IMR-90 (cell line): ENCODE results near the gene IMPDH1. TPM values are rescaled to one million over a fixed set of nuclear protein-coding genes. Genes with fewer than 3 reads are reported as not detected.

Source experiments
- ATAC-seq: fragments of 200-7000 bp; cut with Tn5 transposase; 2 replicates; pipeline ENCODE4 v1.9.1; 2020; ENCODE audit warnings: low read depth, mild to moderate bottlenecking, moderate library complexity
- BruUV-seq: library from RNA; stranded (reverse); fragments of 400-500 nt; replicated peaks from 2 replicates; lab custom pipeline; 2021; lab: Mats Ljungman, UMichigan
- CTCF ChIA-PET: fragments of 300-600 bp; formaldehyde crosslinking; extraction: SDS; loops from one replicate; lab custom pipeline; 2021; ENCODE audit warnings: antibody characterized with exemption; lab: Yijun Ruan, JAX
- POLR2A ChIA-PET: fragments of 300-600 bp; sonication (Branson Sonifier 250); formaldehyde crosslinking; loops from one replicate; lab custom pipeline; 2022; ENCODE audit warnings: antibody characterized with exemption; ENCODE audit not compliant: unreplicated experiment; lab: Charles Lee
- DNase-seq: peaks from one replicate; pipeline ENCODE4 v3.0.0; 2013
- H2AFZ ChIP-seq: replicated peaks from 2 replicates; pipeline ENCODE3; 2013; ENCODE audit warnings: low read length, mild to moderate bottlenecking; ENCODE audit not compliant: poor library complexity
- H2AK5ac ChIP-seq: 2 replicates; pipeline ENCODE4 v1.6.1; 2013; ENCODE audit warnings: low read depth, low read length, inconsistent platforms
- H2AK9ac ChIP-seq: replicated peaks from 2 replicates; pipeline ENCODE3; 2013; ENCODE audit warnings: mild to moderate bottlenecking, low read depth, low read length, moderate library complexity; ENCODE audit not compliant: poor library complexity
- H2BK120ac ChIP-seq: 2 replicates; pipeline ENCODE4 v1.6.1; 2013; ENCODE audit warnings: low read depth, low read length, inconsistent platforms
- H2BK15ac ChIP-seq: 3 replicates; pipeline ENCODE4 v1.6.1; 2013; ENCODE audit warnings: low read depth, low read length, inconsistent platforms
- H2BK20ac ChIP-seq: 2 replicates; pipeline ENCODE4 v1.6.1; 2013; ENCODE audit warnings: low read depth, mild to moderate bottlenecking, inconsistent platforms, low read length, moderate library complexity
- H2BK5ac ChIP-seq: 2 replicates; pipeline ENCODE4 v1.6.1; 2013; ENCODE audit warnings: mild to moderate bottlenecking, low read depth, low read length, inconsistent platforms; ENCODE audit not compliant: poor library complexity, severe bottlenecking
- H3K14ac ChIP-seq: replicated peaks from 2 replicates; pipeline ENCODE4 v1.6.1; 2013; ENCODE audit warnings: low read depth, low read length, inconsistent platforms
- H3K18ac ChIP-seq: 2 replicates; pipeline ENCODE4 v1.6.1; 2013; ENCODE audit warnings: low read depth, low read length, control low read depth
- H3K23ac ChIP-seq: 2 replicates; pipeline ENCODE4 v1.6.1; 2013; ENCODE audit warnings: low read depth, low read length, inconsistent platforms
- H3K27ac ChIP-seq: 2 replicates; pipeline ENCODE4 v1.5.1; 2013; ENCODE audit warnings: mild to moderate bottlenecking, control low read depth, low read length; ENCODE audit not compliant: insufficient read depth
- H3K27me3 ChIP-seq: 2 replicates; pipeline ENCODE4 v1.6.1; 2013; ENCODE audit warnings: low read length; ENCODE audit not compliant: control insufficient read depth, insufficient read depth
- H3K36me3 ChIP-seq: 2 replicates; pipeline ENCODE4 v1.6.1; 2013; ENCODE audit warnings: low read length, mixed read lengths; ENCODE audit not compliant: control insufficient read depth, insufficient read depth
- H3K4ac ChIP-seq: 2 replicates; pipeline ENCODE4 v1.6.1; 2013; ENCODE audit warnings: low read depth, low read length, inconsistent platforms
- H3K4me1 ChIP-seq: 2 replicates; pipeline ENCODE4 v1.6.1; 2013; ENCODE audit warnings: low read length, mixed read lengths; ENCODE audit not compliant: control insufficient read depth, insufficient read depth
- H3K4me2 ChIP-seq: 2 replicates; pipeline ENCODE4 v1.6.1; 2013; ENCODE audit warnings: low read depth, mild to moderate bottlenecking, control low read depth, low read length, moderate library complexity
- H3K4me3 ChIP-seq: 2 replicates; pipeline ENCODE4 v1.5.1; 2013; ENCODE audit warnings: low read depth, mild to moderate bottlenecking, control low read depth, low read length, moderate library complexity; ENCODE audit not compliant: insufficient read depth
- H3K56ac ChIP-seq: 2 replicates; pipeline ENCODE4 v1.6.1; 2013; ENCODE audit warnings: low read length, inconsistent platforms; ENCODE audit not compliant: insufficient read depth; ENCODE audit errors: extremely low read depth
- H3K79me1 ChIP-seq, 2 experiments: 2 replicates each; pipeline ENCODE4 v1.6.1; 2013; ENCODE audit warnings: low read length in 2 of 2, inconsistent platforms in 1 of 2, low read depth in 1 of 2
- H3K9ac ChIP-seq: 2 replicates; pipeline ENCODE4 v1.6.1; 2013; ENCODE audit warnings: low read depth, low read length, control low read depth
- H3K9me1 ChIP-seq: 2 replicates; pipeline ENCODE4 v1.6.1; 2013; ENCODE audit warnings: low read length, inconsistent platforms; ENCODE audit not compliant: insufficient read depth
- H3K9me3 ChIP-seq: 2 replicates; pipeline ENCODE4 v1.6.1; 2013; ENCODE audit warnings: low read length; ENCODE audit not compliant: control insufficient read depth, insufficient read depth
- H4K20me1 ChIP-seq: 2 replicates; pipeline ENCODE4 v1.6.1; 2013; ENCODE audit warnings: low read length, inconsistent platforms; ENCODE audit not compliant: insufficient read depth
- H4K5ac ChIP-seq: 2 replicates; pipeline ENCODE4 v1.6.1; 2013; ENCODE audit warnings: mild to moderate bottlenecking, low read depth, low read length, control low read depth
- H4K8ac ChIP-seq, 2 experiments: 2 replicates each; pipeline ENCODE4 v1.6.1; 2013; ENCODE audit warnings: low read depth in 2 of 2, low read length in 2 of 2, control low read depth in 1 of 2, inconsistent platforms in 1 of 2
- H4K91ac ChIP-seq: 2 replicates; pipeline ENCODE4 v1.6.1; 2013; ENCODE audit warnings: low read depth, low read length, inconsistent platforms; ENCODE audit not compliant: insufficient read depth
- BHLHE40 ChIP-seq: fragments of 150-350 bp; IDR thresholded peaks from 2 replicates; pipeline ENCODE4 v1.6.1; 2016; ENCODE audit warnings: mild to moderate bottlenecking, low read depth, low read length
- CEBPB ChIP-seq: IDR thresholded peaks from 2 replicates; pipeline ENCODE4 v1.6.1; 2012; ENCODE audit warnings: low read depth, low read length, improper control_type of control experiment
- CHD1 ChIP-seq: IDR thresholded peaks from 2 replicates; pipeline ENCODE4 v1.6.1; 2012; ENCODE audit warnings: low read depth, low read length, improper control_type of control experiment
- CTCF ChIP-seq: conservative IDR thresholded peaks from 2 replicates; pipeline ENCODE4 v1.5.1; 2012; ENCODE audit warnings: mild to moderate bottlenecking, low read depth, low read length, improper control_type of control experiment
- ELK1 ChIP-seq: fragments of 150-350 bp; IDR thresholded peaks from 2 replicates; pipeline ENCODE4 v1.6.1; 2016; ENCODE audit warnings: low read depth, mild to moderate bottlenecking, low read length, moderate library complexity, borderline replicate concordance
- FOS ChIP-seq: fragments of 150-350 bp; IDR thresholded peaks from 2 replicates; pipeline ENCODE4 v1.6.1; 2016; ENCODE audit warnings: low read depth, low read length
- MAFK ChIP-seq: IDR thresholded peaks from 2 replicates; pipeline ENCODE4 v1.6.1; 2012; ENCODE audit warnings: low read depth, low read length, improper control_type of control experiment
- MAZ ChIP-seq: IDR thresholded peaks from 2 replicates; pipeline ENCODE4 v1.6.1; 2012; ENCODE audit warnings: low read depth, mild to moderate bottlenecking, low read length, improper control_type of control experiment, moderate library complexity, borderline replicate concordance
- MXI1 ChIP-seq: IDR thresholded peaks from 2 replicates; pipeline ENCODE4 v1.6.1; 2012; ENCODE audit warnings: low read depth, mild to moderate bottlenecking, low read length, moderate library complexity, borderline replicate concordance
- NFE2L2 ChIP-seq: fragments of 150-350 bp; IDR thresholded peaks from 2 replicates; pipeline ENCODE4 v1.6.1; 2016; ENCODE audit warnings: low read depth, mild to moderate bottlenecking, low read length
- POLR2A ChIP-seq: IDR thresholded peaks from 2 replicates; pipeline ENCODE4 v1.6.1; 2012; ENCODE audit warnings: mild to moderate bottlenecking, low read depth, low read length
- RAD21 ChIP-seq: IDR thresholded peaks from 2 replicates; pipeline ENCODE4 v1.6.1; 2012; ENCODE audit warnings: low read length, improper control_type of control experiment
- RCOR1 ChIP-seq: IDR thresholded peaks from 2 replicates; pipeline ENCODE4 v1.6.1; 2012; ENCODE audit warnings: mild to moderate bottlenecking, low read length, improper control_type of control experiment; ENCODE audit not compliant: insufficient replicate concordance
- RFX5 ChIP-seq: IDR thresholded peaks from 2 replicates; pipeline ENCODE4 v1.8.0; 2012; ENCODE audit warnings: low read depth, mild to moderate bottlenecking, low read length, moderate library complexity
- SMC3 ChIP-seq: fragments of 150-350 bp; IDR thresholded peaks from 2 replicates; pipeline ENCODE4 v1.6.1; 2016; ENCODE audit warnings: low read depth, mild to moderate bottlenecking, antibody characterized with exemption, low read length, moderate library complexity
- USF2 ChIP-seq: fragments of 150-350 bp; IDR thresholded peaks from 2 replicates; pipeline ENCODE4 v1.6.1; 2017; ENCODE audit warnings: mild to moderate bottlenecking, antibody characterized with exemption, low read length, low read depth
- WGBS, 2 experiments: methylation state at CpG; one replicate each; pipeline versions ENCODE4 v1.1.5 to v1.1.7; 2013; ENCODE audit warnings: missing lambda C conversion rate in 2 of 2; ENCODE audit not compliant: insufficient read length in 1 of 2; ENCODE audit errors: extremely low coverage in 2 of 2; 5-methylcytosine and 5-hydroxymethylcytosine counted together
- dilution Hi-C: fragments of 300-500 bp; cut with HindIII; formaldehyde crosslinking; loops from one replicate; pipeline ENCODE4 v1.14.3; 2018; ENCODE audit warnings: low sequenced_read_pairs; ENCODE audit not compliant: unreplicated experiment
- in situ Hi-C: fragments of 300-500 bp; cut with MboI; formaldehyde crosslinking; loops from 3 replicates; pipeline ENCODE4 v1.14.3; 2019; ENCODE audit warnings: low sequenced_read_pairs, inconsistent platforms, mixed read lengths
- intact Hi-C: fragments of 100-400 bp; cut with micrococcal nuclease; formaldehyde crosslinking; loops from 2 replicates; pipeline ENCODE4 v1.10.0; 2022
- polyA plus RNA-seq, 3 experiments: library from polyadenylated mRNA; depleted of rRNA; stranded (reverse); fragments of >200 nt; gene quantifications; 2 replicates each; pipeline ENCODE4 v1.2.3, GENCODE V29; 2012; ENCODE audit warnings: low replicate concordance in 1 of 3
- total RNA-seq: library from RNA; depleted of rRNA; stranded (reverse); fragments of >200 nt; gene quantifications from 2 replicates; pipeline ENCODE4 v1.2.3, GENCODE V29; 2012

Gene IMPDH1
- total and polyA plus RNA-seq, 2 of the 4 experiments (the other 2 are of a cell fraction): 49.5 to 69.3 TPM

- H2AK5ac ChIP-seq: no peak overlapping the region
- H3K36me3 ChIP-seq: no peaks in the 10 kb centered on the region
- H3K27me3 ChIP-seq: peaks cover 87% of the 10 kb centered on the region
- no peak overlapping the region for H3K9ac ChIP-seq
- H4K5ac ChIP-seq: no peak overlapping the region
- ATAC-seq (no peak), DNase-seq (no peak)
- CTCF ChIA-PET: no interaction called here
- TF ChIP-seq USF2 (no peak), FOS (no peak), RCOR1 (no peak), NFE2L2 (no peak), MAZ (no peak), MXI1 (no peak), SMC3 (no peak), ELK1 (no peak), CTCF (no peak), POLR2A (no peak), BHLHE40 (no peak), RFX5 (no peak), MAFK (no peak), CEBPB (no peak), CHD1 (no peak), RAD21 (no peak)
- H2BK5ac ChIP-seq: no peak overlapping the region
- no peak overlapping the region for H2AK9ac ChIP-seq
- H3K18ac ChIP-seq: no peak overlapping the region
- H3K4me1 ChIP-seq: no peaks in the 10 kb centered on the region
- H3K9me1 ChIP-seq: no peaks in the 10 kb centered on the region
- dilution Hi-C loops: no loop called here
- no peak overlapping the region for H2BK20ac ChIP-seq
- H3K56ac ChIP-seq: no peak overlapping the region
- in situ Hi-C loops: no loop called here
- no peak overlapping the region for H2BK120ac ChIP-seq
- H3K27ac ChIP-seq: no peak overlapping the region
- no TSS peak for BruUV-seq
- H4K8ac ChIP-seq: no peak overlapping the region
- H3K4me3 ChIP-seq: no peak overlapping the region
- 44% methylated on average over 1 of the region's 8 CpGs; no CpG with 5 or more reads in 1 of the 2 experiments for WGBS, 2 experiments
- H2BK15ac ChIP-seq: no peak overlapping the region
- no peak overlapping the region for H4K91ac ChIP-seq
- no peak overlapping the region for H3K4me2 ChIP-seq
- H2AFZ ChIP-seq: no peak overlapping the region
- POLR2A ChIA-PET: no interaction called here
- H3K79me1 ChIP-seq: no peaks in the 10 kb centered on the region
- no peaks in the 10 kb centered on the region for H4K20me1 ChIP-seq
- H3K23ac ChIP-seq: no peak overlapping the region
- H3K14ac ChIP-seq: no peak overlapping the region
- no peak overlapping the region for H3K4ac ChIP-seq
- no peaks in the 10 kb centered on the region for H3K9me3 ChIP-seq
- intact Hi-C loops: no loop called here
Measured at GRCh38 chr7:128352636-128353035, 57.1 kb downstream of the IMPDH1 start.
